Fibroblast of skin of left quadriceps (primary cell): ENCODE measurements around the gene RASGRP1.
A peak's percentile ranks its signal among the peaks of the same experiment; 100 is the strongest.

Experiments used
- DNase-seq, 2 experiments: peaks; one replicate each; pipeline ENCODE4 v3.0.0-alpha.2; 2013; ENCODE audit warnings: low read depth in 2 of 2

RASGRP1 gene

DNA sequence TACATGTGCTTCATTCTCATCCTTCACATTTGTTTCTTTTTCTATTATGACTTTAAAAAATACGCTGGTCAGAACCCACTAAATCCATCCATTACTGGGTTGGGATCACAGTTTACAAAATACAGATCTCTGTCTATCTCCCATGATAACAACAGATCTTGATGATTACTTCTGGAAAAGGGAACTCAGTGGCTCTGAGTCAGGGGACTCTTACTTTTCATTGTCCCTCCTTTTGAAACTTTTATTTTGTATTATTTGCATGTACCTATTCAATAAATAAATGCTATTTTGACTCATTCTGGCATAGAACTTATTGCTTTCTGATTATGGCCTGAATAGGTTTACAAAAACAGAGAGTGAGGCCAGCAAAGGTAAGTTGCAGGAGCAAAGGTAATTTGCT, 11.6 kb upstream of the RASGRP1 start:
- no peak for DNase-seq

DNA sequence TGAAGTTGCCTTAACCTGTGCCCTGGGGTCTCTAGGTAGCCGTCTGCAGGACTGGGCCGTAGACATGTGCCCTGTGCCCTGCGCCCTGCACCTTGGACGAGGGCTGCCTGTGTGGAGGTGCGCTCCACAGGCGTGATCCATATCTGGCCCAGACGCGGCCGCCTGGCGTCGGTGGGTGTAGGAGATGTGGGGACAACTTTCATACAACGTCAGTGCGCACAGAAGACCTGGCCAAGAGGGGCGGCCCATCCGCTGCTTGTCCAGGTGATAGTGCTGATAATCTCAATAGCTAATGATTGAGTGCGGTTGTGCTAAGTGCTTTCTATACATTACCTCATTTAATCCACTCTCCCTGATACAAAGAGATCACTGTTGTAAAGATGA, 665 bp upstream of the RASGRP1 start:
- no peak for DNase-seq

DNA sequence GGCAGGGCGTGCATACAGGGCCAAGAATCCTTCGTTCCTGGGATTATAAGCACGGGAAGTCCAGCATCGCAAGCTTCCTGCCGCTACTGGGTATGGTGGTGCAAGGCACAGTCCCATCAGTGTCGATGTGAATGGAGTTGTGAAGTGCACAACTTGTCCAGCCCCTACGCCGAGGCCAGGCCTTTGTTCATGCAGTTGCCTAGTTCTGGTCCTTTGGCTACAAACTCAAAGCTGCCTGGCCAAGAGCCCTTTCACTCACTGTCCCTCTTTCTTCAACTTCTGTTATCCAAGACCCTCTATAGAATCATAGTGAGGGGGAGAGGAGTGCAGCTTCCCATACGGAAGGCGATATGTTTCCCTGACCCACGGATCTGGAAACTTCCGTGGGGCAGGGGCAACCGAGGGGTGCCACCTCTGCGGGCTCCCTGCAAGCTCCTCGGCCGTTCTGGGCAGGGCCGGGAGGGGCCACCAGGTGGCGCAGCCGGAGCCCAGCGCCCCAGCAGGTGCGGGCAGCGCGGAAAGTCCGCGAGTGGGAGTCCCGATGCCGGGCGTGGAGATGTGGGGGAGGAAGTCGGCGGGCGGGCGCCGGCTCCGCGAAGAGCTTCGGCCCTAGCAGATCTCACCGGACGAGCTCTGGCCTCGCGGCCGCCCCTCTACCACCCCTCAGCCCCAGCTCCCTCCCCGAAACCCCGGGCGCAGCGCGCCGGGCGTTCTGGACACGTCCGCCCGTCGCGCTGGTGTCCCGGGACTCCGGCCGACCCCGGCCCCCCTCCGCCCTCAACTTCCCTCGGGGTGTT, 693 bp downstream of the RASGRP1 start:
- DNase-seq: no peak

DNA sequence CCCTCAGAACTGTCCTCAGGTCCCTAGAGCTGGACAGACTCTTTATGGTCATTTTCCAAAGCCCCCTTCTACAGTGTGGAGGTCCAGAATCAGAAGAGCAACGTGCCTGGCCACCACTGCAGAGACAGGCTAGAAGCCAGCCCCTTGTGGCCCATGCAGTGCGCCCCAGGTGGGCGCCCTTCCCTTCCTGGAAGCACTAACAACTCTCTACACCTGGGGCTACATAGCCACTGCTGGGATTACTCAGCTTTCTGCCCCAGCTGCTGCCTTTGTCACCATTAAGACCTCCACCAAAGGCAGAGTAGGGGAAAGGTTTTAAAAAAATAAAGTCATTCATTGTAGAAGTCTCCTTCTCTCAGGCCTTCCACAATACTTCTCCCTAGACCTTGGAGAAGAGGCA, 2.3 kb downstream of the RASGRP1 start:
- no peak for DNase-seq

DNA sequence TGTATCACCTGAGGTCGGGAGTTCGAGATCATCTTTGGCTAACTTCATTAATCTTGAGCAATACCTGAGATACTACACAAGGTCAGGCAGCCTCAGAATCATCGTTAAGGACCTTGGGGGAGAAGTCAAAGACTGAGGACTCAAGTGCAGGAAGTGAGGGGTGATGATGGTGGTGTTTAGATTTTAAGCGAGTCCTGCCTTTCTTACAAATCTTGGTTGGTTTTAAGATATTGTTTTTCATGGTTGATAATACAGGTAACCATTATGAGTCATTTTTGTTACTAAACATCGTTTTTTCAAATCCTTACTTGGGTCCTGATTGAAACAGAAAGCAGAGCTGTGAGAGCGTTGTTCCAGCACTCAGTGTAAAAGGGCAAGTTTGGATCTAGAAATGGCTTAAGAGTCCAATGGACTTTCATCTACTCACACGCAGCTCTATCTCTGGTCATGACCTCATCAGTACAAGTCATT, 4.1 kb downstream of the RASGRP1 start:
- no peak for DNase-seq

DNA sequence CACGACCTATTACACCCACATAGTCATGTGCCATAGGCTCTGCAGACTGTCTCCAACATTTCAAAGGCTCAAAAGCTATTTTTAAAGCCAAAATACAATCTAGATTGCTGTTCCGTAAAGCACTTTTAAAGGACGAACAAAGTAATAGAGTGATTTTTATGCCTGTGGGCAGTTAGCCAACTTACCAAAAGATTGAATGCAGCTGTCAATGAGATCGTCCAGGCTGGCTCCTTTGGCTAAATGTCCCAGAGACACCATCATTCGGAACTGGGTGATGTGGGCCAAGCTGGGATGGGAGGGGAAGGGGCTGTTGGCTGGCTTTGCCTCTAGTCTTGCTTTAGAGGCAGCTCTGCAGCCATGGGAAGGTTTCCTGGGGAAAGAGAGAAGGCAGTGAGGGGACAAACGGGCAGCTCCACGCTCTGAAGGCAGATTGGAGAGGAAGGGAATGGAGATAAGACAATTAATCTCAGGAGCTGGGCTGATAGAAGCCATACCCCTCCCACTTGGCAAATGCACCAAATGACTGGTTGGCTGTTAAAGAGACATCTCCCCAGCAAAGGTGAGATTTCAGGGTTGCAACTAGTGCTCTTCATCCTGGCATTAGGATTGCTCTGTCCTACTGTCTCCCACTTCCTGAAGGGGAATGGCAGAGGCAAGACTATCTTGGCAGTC, 4.8 kb downstream of the RASGRP1 start:
- DNase-seq: no peak

DNA sequence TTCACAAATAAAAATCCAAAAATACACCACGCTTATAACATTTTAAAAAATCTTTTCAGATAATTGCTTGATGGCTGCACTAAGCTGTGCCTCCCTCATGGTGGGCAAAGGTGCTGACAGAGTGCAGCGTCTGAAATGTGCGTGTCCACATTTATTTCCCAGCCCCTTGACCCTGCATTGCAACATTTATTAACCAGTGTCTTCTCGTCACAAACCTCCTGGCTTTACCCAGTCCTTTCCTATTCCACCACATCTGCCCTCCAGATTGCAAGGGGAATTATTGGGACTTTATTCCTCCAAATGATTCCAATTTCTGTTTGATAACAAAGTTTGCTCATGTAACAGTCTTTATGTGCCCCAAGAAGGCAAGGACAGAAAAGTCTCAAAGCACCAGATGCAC, 5.5 kb downstream of the RASGRP1 start:
- DNase-seq: no peak

DNA sequence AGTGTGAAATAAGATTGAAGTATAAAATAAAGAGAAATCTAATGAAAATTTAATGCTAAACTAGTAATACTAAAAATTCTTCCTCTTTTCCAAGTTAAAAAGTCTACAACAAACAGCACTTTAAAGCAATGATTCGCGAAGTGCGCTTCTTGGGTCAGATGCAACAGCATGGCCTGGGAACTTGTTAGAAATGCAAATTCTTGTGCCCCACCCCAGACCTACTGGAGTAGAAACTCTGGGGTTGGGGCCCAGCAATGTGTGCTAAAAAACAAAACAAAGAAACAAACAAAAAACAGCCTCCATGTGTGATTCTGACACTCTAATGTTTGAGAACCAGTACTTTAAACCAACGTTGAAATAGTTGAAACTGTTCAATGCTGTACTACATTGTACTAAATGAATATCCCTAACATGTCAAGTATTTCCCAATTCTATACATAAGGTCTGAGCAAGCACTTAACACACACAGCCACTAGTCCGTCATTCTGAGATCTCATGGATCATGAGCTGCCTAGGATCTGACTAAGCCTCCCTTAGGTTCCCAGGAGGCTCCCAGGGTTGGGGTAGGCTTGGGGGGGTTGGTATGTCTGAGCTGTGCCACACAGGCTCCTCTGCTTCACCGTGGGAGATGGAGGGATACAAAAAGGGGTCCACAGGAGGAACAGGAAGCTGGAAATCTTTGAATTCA, 6.1 kb downstream of the RASGRP1 start:
- peak; percentile 75 to 77 for DNase-seq

DNA sequence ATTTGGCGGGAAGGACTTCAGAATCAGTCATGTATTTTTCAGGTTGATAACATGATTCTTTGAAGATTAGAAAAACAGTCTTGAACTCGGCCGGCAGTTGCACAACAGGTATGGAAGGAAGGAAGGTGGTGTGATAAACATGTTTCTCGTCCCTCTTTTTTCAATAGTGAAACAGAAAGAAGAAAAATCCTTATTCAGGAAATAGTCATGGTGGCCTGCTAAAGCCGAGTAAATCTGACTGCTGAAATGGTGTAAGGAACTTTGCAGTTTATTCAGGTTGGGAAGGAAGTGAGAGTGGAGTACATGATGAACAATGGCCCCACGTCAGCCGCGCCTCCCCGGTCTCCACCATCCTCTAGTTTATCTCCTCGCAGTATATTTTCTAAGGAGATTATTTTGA, 6.7 kb downstream of the RASGRP1 start:
- DNase-seq: no peak

DNA sequence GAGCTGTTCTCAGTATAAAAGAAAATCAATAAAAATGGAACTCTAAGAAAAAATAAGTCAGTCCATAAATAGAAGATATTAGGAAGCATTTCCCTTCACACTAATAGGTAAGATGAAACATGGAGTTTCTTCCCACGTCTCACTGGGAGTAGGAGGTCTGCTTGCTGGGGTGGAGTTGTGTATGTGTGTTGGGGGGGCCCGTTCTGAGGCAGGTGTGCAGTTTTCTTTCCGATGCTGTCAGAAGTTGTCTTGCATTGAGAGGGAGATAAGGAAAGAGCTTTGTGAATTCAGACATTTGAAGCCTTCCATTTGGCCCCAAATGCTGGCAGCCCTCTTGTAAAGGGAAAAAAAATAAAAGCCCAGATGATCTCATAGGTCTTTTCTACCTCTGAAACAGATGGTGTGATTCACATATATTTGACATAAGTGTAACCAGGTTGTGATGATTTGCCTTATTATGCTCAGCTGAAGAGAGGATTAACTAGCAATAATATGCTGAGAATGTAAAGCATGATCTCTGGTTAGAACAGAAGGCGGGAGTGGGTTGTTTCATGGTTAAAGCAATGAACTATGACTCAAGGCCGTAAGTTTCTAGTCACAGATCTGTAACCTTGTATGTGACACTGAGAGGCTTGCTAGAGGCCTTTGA, 8.8 kb downstream of the RASGRP1 start:
- peak; percentile 89 for DNase-seq

DNA sequence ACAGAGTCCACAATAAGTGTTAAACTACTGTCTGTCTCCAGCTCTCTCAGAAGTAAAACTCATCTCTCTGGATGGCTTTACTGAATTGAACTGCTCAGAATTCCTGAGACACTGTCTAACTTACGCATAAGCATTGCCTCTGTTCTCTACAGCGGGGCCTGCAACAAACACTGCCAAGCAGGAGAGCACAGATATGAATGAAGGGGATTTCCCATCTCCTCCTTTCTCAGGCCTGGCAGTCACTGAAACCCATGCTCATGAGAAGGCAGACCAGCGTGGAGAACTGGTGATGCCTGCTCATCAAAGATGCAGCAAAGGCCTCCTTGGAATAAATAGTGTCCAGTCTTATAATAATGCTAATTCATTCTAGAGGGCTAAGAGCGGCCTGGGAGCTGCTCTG, 10.3 kb downstream of the RASGRP1 start:
- DNase-seq: no peak

DNA sequence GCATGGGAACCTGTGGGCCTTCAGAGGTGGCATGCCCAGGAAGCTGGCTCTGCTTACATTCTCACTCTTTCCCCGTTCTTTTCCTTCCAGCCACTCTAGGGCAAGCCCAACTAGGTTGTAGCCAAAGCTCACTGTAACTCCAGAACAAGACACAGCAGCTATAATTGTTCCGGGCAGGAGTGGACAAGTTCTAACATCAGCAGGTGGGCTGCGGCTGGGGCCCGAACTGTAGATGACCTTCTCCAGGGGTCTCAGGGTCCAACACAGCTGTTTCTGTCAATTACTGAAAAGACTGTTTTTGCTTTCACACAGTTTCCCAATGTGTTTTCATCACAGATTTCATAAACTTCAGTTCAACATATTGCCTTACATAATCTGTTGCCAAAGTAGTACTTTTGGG, 11.5 kb downstream of the RASGRP1 start:
- no peak for DNase-seq

DNA sequence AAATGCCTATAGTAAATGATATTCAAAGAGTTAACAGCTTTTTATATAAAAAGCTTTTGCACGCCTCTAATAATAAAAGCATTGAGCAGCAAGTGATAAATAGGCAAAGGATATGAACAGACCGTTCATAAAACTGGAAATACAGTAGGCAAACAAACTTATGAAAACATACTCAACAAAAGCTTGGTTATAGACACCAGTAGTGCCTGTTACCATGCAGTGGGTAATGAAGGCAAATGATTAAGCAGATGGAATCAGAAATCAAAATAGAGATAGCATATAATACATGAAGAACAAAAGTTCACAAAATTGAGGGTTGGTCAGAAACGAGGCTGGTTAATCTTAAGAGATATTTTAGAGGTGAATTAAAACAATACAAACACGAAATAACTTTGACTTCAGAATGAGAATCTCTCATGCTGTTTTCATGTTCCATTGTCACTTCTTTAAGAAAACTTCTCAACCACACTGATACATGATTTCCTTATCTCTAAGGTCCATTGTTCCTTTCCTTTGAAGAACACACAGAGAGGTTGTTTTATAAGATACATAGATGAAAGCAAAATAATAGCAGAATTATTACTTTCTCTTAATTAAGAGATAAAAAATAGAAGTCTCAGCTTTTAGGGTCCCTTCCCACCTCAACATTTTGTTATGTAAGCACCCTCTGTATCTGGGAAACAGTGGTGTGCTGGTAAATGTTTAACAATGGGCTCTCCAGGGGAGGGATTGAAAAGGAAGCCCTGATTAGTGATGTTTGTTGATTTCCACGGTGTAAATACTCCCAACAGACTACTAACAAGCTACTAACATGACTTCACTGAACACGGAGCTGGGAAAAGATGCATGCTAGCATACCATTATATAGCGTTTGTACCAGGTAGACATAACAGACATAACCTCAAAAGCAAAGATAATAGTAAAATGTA, 12.6 kb downstream of the RASGRP1 start:
- no peak for DNase-seq

DNA sequence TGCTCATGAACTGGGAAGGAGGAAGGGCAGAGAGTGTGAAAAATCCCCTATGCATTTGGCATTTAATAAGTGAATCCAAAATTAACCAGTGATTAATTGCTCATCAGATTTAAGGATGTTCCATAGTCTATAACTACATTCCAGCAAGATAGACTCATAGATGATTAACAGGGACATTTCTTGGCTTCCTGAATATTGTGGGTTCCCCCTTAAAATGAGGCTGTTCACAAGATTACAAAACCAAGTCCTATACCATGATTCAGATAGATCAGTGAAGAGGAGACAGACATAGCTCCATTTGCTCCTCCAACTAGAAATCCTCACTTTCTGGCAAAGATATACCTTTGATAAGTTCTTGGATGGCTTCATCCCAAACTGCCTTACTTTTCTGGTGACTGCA, 15.4 kb downstream of the RASGRP1 start:
- peak; percentile 73 to 74 for DNase-seq

DNA sequence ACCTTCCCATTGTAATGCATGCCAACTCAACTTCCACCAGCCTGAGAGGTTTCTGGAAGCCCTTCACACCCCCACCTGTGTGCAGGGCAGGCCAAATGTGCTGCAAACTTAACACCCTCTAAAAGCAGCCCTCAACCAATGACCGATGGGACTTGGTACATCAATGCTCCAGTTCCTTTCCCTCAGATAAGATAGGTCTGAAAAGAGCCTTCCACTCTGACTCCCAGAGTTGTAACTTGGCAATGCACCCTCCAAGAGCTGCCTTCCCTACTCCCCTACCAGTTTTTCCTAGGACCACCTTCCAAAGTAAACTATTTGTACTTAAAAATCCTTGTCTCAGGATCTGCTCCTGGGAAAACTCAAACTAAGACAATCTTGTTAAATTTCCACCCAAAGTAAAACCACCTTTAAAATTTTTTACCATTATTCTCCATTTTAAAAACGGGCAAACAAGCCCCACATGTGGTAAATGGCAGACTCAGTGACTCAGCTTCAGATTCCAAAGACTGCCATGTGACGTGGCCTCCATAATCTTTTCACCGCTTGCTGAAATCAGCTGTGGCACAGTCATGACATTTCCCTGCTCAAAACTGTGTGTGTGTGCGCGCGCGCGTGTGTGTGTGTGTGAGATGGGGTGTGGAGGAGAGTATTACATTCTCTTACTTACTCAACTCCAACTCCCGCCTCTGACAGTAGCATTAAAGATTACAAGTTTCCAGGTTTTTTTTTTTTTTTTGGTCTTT, 17.2 kb downstream of the RASGRP1 start:
- peak; percentile 76 to 77 for DNase-seq

DNA sequence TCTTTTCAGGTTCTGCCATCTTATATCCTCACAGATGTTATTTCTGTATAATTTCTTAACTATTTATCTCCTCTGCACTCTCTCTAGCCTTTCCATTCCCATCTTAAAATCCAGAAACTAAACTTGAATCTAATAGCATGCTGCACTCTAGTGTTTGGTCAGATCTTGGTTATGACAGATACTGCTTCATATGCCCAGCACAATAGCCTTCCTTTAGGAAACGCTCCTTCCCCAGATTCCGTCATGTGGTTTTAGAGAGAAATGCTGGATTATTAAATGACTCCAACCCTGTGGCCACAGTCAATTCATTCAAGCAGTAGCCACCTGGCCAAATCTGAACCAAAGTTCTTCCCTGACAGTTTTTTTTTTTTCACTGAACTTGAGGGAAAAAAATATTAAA, 19.4 kb downstream of the RASGRP1 start:
- no peak for DNase-seq

DNA sequence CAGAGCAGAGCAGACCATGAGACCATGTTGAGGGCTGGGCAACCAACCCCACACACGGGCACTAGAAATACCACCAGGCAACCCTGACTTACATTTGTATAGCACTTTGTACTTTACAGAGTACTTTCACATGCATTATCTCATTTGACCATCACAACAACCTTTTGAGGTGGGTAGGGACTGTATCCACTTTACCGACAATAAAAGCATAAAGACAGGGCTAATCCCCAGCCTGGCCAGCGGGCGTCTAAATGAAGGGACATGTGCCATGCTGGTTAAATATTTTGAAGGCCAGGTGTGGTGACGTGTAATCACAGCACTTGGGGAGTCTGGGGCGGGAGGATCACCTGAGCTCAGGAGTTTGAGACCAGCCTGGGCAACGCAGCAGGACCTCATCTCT, 23.6 kb downstream of the RASGRP1 start:
- no peak for DNase-seq

DNA sequence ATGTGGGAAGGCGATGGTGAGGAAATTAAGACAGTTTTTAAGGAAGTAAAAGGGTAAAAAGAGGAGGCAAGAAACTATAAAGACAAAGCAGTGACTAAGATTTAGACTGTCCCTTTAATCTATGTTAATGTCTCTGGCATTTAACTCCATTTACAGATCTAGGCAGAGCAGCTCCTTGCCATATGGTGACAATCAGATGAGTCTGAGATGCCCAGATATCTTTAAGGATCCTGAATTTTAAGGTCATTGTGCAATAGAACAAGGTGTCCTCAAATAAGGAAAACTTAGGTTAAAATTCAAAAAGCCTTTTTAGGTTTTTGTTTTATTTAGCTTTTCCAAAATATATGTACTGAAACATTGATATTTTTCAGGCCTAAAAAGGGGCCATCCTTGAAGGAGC, 24.1 kb downstream of the RASGRP1 start:
- DNase-seq: no peak

DNA sequence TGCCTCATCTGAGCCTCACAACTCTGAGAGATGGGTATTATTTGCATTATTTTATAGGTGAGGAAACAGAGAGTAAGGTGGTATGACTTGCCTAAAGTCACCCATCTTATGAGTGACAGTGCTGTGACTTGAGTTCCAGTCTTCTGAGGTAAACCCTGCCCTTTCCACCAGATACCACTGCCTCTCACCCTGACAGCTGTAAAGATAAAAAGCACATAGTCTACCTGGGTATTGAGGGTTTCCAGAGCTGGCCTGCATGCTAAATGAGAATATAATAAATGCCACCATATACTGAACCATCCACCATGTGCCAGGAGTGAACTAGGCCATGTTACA, 25.6 kb downstream of the RASGRP1 start:
- DNase-seq: no peak

DNA sequence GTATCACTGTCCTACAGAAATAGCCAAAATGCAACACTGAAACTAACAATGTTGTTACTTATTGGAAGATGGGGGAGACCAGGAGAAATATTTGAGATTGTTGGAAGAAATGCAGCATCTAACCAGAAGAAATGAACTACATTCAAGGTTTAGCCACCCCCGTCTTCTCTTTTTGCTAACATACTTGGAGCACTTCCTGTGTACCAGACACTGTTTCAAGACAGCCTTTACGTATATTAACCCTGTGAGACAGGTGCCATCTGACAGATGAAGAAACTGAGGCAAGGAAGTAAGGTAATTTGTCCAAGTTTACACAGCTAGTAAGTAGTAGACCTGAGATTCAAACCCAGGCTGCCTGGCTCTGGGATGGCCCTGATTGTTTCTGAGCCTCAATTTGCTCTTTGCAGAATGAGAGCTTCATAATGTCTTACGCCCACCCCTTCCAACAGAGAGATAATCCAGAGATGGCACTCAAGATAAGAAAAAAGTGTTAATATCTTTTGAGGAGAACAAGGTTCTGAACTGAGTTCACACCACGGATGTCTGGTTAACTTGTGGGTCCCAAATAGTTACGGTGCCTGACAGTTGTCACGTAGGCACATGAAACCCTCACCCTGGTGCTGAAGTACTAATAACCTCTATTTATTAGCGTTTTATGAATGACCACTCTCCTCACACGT, 26.1 kb downstream of the RASGRP1 start:
- no peak for DNase-seq
